ENCODE data around the gene RALGAPA1. TPM values are rescaled to one million over a fixed set of nuclear protein-coding genes. Genes with fewer than 3 reads are reported as not detected.

Gene RALGAPA1
- total RNA-seq (2022; extraction: Qiagen RNA extraction), result 6.7 to 9.4 TPM (median 7.9 TPM) in 5 replicates

DNA sequence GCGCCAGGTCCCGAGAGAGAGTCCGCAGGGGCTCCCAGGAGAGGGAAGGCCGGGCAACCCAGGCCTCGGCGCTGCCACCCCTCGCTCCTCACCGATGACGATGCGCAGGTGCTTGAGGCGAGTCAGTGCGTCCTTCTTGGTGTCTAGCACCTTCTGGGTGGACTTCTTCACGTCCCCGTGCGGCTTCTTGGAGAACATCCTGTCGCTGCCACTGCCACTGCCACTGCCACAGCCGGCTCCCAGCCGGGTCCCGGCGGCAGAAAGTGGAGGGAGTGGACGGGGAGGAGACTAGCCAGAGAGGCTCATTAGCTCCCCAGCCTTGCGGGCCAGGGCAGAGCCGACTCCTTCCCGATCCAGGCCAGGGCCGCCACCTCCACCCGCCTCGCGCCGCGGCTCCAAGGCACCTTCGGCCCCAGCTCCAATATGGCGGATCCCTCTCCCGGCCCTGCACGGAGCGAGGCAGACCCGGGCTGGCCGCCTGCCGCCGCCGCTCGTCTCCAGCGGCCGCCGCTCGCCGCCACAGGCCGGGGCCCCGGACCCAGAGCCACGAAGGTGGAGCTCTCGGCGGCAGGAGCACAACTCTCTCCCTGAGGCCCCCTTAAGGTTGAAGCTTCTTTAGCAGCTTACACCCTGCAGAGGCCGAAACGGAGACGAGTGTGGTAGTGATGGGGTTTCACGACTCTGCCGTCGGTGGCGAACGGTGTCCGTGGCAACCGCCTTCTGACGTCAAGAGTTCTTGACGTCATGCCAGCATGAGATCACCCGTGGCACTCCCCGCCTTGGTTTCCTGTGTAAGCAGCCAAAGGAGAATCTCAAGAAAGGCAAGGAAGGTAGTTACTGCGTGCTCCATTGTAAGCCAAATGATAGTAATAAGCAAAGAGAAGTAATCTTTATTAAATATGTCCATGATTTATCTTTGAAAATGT, at the start of gene RALGAPA1:
Gene RALGAPA1 (minus strand): TSS at position 658 of the 926 bp plus-strand sequence. CDS start 460 bp downstream, at position 198.

GRCh38 chr14:35826218-35826951, 17.3 kb upstream of the RALGAPA1 start, which contains the start of gene BRMS1L:
Gene BRMS1L, plus strand, starts transcription at chr14:35826338. Its CDS starts 179 bp downstream, at chr14:35826517.

DNA sequence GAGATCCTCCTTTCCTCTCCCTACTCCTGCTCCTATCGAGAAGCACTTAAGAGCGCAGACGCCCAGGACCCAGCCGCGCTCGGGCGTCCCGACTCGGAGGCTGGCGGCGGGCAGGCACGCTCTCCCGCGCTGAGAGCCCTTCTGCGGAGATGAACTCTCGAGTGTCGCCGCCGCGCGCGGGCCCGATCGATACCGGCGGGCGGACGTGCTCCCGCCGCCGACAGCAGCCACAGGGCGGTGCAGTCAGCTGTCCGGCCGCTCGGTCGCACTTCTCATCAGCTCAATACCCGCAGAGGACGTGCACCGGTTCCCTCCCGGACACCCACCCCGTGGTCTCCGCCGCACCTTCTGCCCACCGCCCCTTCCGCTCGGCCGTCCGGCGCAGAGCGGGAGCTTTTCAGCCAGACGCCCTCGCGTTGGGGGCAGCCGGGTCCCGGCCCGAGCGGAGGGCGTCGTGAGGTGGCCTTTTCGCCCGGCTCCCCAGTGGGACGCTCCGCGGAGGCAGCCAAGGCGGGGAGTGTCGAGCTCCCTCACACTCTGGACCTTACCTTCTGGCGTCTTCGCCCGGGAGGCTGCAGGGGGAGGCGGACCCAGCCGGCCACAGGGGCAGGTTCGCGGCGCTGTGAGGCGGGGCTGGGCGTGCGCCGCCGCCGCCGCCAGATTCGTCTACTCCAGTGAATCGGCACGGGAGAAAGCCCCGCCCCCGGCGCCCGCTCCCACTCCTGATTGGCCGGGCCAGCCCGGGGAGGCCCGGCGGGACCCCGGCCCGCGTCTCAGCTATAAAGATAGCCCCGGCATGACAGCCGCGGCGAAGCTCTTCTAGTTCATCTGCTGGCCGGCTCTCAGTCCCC, 275.5 kb downstream of the RALGAPA1 start, which contains the start of gene INSM2:
Gene INSM2 (plus strand): TSS at position 808 of the 851 bp plus-strand sequence. CDS start 89 bp downstream, outside the sequence.

Other genes with a start within 250 kb of the RALGAPA1 start
- 11.2 to 13.2 TPM (median 12.3 TPM) in 5 replicates for gene BRMS1L, start 17.0 kb upstream of the RALGAPA1 start, total RNA-seq (2022; extraction: Qiagen RNA extraction)